Measurements from ENCODE around the gene EVL.

EVL gene

GRCh38 chr14:100108042-100108825 is 43.0 kb downstream of the EVL start:
- in situ Hi-C loops (cut with MboI; ENCODE audit: low sequenced_read_pairs) = no loop called here

- in situ Hi-C loops (cut with MboI; ENCODE audit: low sequenced_read_pairs) = no loop called here
Observed at GRCh38 chr14:100108840-100109593, 43.8 kb downstream of the EVL start.

GRCh38 chr14:100109594-100109955 is 44.4 kb downstream of the EVL start:
- in situ Hi-C loops (cut with MboI; ENCODE audit: low sequenced_read_pairs) = no loop called here

GRCh38 chr14:100110816-100111215 is 45.6 kb downstream of the EVL start:
- in situ Hi-C loops (cut with MboI; ENCODE audit: low sequenced_read_pairs) = no loop called here

GRCh38 chr14:100111931-100112704 is 46.9 kb downstream of the EVL start:
- in situ Hi-C loops (cut with MboI; ENCODE audit: low sequenced_read_pairs) = no loop called here

GRCh38 chr14:100114109-100114765 is 49.0 kb downstream of the EVL start:
- in situ Hi-C loops (cut with MboI; ENCODE audit: low sequenced_read_pairs) = no loop called here

GRCh38 chr14:100115236-100115635 is 50.0 kb downstream of the EVL start:
- in situ Hi-C loops (cut with MboI; ENCODE audit: low sequenced_read_pairs) = no loop called here

GRCh38 chr14:100115726-100116125 is 50.5 kb downstream of the EVL start:
- in situ Hi-C loops (cut with MboI; ENCODE audit: low sequenced_read_pairs) = no loop called here

GRCh38 chr14:100116134-100116533 is 50.9 kb downstream of the EVL start:
- in situ Hi-C loops (cut with MboI; ENCODE audit: low sequenced_read_pairs) = no loop called here

- in situ Hi-C loops (cut with MboI; ENCODE audit: low sequenced_read_pairs) = no loop called here
Observed at GRCh38 chr14:100117026-100117425, 51.8 kb downstream of the EVL start.

- in situ Hi-C loops (cut with MboI; ENCODE audit: low sequenced_read_pairs) = no loop called here
Observed at GRCh38 chr14:100117633-100118395, 52.6 kb downstream of the EVL start.

GRCh38 chr14:100118396-100119011 is 53.3 kb downstream of the EVL start:
- in situ Hi-C loops (cut with MboI; ENCODE audit: low sequenced_read_pairs) = no loop called here

GRCh38 chr14:100119251-100119650 is 54.0 kb downstream of the EVL start:
- in situ Hi-C loops (cut with MboI; ENCODE audit: low sequenced_read_pairs) = no loop called here

- in situ Hi-C loops (cut with MboI; ENCODE audit: low sequenced_read_pairs) = no loop called here
Observed at GRCh38 chr14:100120522-100121269, 55.5 kb downstream of the EVL start.

- in situ Hi-C loops (cut with MboI; ENCODE audit: low sequenced_read_pairs) = no loop called here
Observed at GRCh38 chr14:100121643-100122480, 56.6 kb downstream of the EVL start.

- in situ Hi-C loops (cut with MboI; ENCODE audit: low sequenced_read_pairs) = no loop called here
Observed at GRCh38 chr14:100122481-100123223, 57.4 kb downstream of the EVL start.

- in situ Hi-C loops (cut with MboI; ENCODE audit: low sequenced_read_pairs) = no loop called here
Observed at GRCh38 chr14:100123618-100124017, 58.4 kb downstream of the EVL start.

Measured in HL-60/S4 treated with retinoic acid at 250 ng/mL for 4 days and 3 days (cell line).